ENCODE data around the gene ZNF460.
"Not testable (repeated sequence)": the region's sequence is repeated elsewhere in the genome, so short reads cannot be mapped to it uniquely, and the experiment has no call there.

ZNF460 gene

DNA sequence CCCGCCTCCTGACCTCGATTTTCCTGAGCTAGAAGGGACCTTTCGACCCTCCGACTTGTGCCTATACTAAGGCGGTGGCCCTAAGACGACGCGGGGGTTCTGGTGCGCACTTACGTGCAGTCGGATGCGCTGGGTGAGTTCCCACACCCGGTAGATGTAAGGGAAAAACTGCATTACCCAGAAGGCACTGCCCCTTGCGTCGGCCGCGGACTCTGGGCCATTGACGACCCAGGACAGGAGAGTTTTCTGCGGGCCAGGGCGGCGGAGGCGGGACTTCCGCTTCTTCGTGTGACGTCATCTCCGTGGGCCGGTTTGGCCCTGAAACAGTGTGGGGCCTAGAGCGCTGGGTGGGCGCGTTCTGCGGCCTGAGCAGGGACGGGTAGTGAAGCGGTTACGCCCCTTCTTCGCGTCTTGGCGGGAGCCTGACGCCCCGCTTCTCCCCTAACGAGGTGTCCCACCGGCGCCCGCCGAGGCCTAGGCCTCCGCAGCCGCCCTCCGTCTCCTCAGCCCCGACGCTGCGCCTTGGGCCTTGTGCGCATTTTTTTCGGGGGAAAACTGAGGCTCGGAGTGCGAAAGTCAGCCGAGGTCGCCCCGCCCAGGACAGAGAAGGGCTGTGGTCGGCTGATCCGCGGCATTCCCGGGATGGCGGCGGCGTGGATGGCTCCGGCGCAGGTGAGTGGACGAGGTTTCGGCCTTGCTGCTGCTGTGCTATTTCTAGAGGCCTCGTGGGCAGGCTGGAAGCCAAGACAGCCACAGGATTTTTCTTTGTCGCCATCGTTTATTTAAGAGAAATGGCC is at the start of gene ZNF460:
TSS of gene ZNF460 (plus strand) at position 321 of the 797 bp plus-strand sequence. CDS start at position 643, 322 bp downstream.
- DNase-seq: peak; percentile 93 to 95

GRCh38 chr19:57231686-57232085 is 48.6 kb upstream of the ZNF460 start:
- DNase-seq: no peak

- DNase-seq: no peak
Measured at GRCh38 chr19:57233207-57233606, 47.1 kb upstream of the ZNF460 start.

- DNase-seq: no peak
Measured at GRCh38 chr19:57239982-57240310, 40.3 kb upstream of the ZNF460 start.

GRCh38 chr19:57240311-57241090 is 39.8 kb upstream of the ZNF460 start, which contains the start of gene ZNF805:
TSS of gene ZNF805 (plus strand) at chr19:57240632. CDS start at chr19:57240892, 260 bp downstream.
- peak; percentile 86 to 91 for DNase-seq

DNA sequence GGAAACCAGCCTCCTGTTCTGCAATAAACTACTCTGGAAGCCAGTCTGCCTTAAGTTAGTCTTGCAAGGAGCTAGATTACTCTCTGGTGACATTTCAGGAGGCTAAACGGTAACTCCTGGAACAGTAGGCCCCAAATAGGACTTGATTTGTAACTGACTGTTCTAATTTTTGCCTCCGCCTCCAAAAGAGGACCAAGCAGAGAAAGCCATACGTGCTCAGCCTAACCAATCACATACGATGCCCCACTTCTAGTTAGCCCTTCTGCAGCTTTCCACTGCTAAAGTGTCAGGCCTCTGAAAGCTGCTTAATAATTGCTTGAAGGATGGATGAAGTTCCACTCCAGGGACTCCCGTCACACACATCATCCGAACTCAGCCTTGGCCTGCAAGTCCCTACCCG is 39.1 kb upstream of the ZNF460 start:
- no peak for DNase-seq

GRCh38 chr19:57242821-57243220 is 37.5 kb upstream of the ZNF460 start:
- DNase-seq: no peak

DNA sequence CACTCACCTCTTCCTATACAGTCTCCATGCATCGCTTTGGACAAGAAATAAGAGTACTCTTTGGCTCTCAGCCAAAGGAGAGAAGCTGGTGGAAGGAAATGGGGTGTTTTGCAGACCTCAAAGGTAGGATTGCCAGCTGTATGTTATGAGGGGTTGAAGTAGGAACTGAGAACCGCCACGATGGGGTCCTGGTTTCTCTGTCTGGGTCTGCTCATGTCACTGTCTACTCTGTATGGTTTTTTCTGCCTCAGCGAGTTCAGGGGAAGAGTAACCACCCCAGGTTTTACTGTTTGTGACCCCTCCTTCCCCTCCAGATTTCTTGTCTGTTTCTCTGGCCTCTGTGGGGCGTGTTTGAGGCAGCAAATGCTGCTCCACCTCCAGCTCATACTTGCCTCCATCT is 35.8 kb upstream of the ZNF460 start:
- no peak for DNase-seq

- DNase-seq: no peak
Measured at GRCh38 chr19:57245066-57245465, 35.2 kb upstream of the ZNF460 start.

DNA sequence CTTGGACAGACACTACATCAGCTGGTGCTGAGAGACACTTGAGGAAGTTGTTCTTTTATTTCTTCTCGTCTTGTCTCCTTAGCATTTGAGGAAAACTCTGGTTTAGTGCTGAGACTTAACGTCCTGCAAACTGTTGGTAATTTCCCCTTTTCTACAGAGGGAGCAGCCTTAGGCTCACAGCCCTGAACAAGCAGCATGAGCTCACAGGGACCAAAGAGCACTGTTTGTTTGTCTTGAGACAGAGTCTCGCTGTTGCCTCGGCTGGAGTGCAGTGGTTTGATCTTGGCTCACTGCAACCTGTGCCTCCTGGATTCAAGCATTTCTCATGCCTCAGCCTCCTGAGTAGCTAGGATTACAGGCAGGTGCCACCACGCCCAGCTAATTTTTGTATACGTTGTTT is 34.3 kb upstream of the ZNF460 start:
- DNase-seq: no peak

DNA sequence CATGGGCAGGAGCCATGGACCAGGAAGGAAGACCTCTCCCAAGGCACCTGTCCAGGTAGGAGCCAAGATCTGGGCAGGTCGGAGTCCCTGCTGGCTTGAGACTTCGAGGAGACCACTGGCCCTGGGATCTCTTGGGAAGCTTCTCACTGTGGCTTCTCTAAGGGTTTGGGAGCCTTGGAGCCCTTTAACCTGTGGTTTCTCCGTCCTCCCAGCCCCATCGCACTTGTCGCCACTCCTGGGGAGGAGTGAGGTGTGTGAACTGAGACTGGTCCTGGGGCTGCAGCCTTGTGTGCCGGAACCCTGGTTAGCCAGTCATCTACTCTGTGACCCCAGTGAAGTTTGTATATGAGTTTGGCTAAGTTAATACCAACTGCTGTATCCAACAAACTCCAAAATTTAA is 31.6 kb upstream of the ZNF460 start:
- no peak for DNase-seq

DNA sequence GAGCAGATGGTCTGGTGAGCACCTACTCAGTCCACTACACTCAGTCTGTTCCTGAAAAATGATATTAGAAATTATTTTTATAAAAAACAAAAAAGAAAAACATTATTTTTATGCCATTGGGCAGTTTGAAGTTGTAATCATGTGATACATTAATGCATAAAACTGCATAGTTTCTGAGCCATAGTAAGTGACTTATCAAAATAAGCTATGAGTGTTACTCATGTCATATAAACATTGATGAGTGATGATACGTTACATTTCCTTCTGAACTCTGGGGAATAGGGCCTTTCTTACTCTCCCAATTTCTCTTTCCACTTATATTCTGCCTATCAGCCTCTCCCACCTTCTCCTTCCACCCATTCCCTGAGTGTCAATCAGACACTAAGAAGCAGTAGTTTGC is 31.0 kb upstream of the ZNF460 start:
- no peak for DNase-seq

- DNase-seq: not testable (repeated sequence)
Measured at GRCh38 chr19:57253767-57254166, 26.5 kb upstream of the ZNF460 start.

DNA sequence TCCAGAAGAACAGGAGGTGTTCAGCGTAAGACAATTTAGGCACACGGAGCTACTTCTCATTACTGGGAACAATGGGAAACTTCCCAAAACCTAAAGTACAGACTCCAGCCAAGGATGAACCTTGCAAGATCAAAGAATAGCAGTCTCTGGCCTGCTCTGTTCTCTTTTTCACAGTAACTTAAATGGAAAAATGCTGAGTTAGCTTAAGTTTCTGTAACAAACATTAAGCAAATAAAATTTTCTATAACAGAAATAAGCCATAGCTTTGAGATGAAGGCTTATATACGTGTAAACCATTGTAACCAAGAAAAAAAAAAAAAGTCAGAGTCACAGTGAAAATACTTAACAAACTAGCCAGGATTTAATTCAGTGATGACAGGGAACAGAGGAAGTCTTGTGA is 18.2 kb upstream of the ZNF460 start:
- DNase-seq: no peak

DNA sequence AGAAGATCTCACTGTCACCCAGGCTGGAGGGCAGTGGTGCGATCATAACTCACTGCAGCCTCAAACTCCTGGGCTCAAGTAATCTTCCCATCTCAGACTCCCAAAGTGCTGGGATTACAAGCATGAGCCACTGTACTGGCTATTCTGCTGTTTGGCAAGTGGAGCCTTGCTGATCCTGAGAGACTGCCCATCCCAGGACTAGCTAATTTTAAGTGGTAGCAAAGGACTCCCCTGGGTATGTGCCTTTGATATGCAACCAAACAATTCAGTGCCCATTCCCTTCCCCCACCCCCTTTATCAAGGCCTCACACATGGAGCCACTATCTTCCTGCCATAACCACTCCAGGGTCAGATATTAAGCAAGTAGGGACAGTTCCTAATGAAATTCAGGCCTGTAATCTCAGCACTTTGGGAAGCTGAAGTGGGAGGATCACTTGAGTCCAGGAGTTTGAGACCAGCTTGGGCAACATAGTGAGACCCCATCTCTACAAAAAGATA is 17.0 kb upstream of the ZNF460 start:
- DNase-seq: no peak

DNA sequence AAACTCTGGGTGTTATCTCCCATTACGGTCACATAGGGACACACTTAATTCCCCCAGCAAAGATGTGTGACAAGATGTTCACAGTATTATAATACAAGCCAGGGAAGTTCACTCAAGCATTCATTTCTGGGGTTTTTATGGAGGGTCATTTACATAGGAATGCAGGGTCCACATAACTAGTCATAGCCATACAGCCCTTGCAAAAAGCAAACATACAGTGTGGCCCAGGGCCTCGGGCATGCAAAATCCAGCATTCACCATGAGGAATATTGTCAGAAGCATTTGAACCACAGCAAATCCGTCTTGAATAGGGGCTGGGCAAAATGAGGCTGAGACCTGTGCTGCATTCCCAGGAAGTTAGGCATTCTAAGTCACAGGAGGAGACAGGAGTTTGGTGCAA is 13.0 kb upstream of the ZNF460 start:
- DNase-seq: no peak

DNA sequence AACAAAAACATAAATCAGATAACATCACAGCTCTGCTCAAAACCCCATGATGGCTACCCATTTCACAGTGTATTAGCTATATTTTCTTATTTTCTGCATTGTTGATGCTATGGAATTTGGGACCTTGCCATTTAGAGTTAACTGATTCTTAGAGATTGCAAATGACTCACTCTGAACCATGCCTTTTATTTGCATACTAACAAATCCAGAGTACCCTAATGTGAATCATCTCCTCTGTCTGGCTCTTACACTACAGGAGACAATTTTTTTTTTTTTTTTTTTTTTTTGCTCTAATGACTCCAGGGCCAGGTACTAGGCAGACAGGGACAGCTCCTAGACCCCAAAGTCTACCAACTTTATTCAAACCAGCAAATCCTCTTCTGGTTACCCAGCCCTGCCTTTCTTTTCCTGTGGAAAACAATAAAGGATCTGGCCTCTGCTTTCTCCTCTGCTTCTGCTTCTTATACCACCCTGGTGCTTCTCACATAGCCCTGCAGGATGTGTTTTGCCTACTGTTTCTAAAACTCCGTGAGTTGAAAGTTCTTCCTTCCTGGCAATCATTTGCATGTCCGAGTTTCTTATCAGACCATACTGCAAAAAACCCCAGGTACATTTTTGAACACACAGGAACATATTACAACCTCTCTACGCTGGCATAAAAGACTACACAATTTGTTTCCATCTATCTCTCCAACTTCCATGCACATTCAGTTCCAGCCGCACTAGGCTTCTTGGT is 10.6 kb upstream of the ZNF460 start:
- DNase-seq: no peak

- DNase-seq: no peak
Measured at GRCh38 chr19:57271280-57271679, 9.0 kb upstream of the ZNF460 start.

GRCh38 chr19:57273014-57273413 is 7.3 kb upstream of the ZNF460 start:
- DNase-seq: no peak

GRCh38 chr19:57276430-57276829 is 3.9 kb upstream of the ZNF460 start:
- no peak for DNase-seq

- DNase-seq: not testable (repeated sequence)
Measured at GRCh38 chr19:57278481-57278880, 1.8 kb upstream of the ZNF460 start.

GRCh38 chr19:57279418-57280164 is 694 bp upstream of the ZNF460 start:
- peak; percentile 67 to 69 for DNase-seq
